GM18511 (cell line): Measurements from ENCODE around the gene ZNF574.
"Not testable (repeated sequence)": the region's sequence is repeated elsewhere in the genome, so short reads cannot be mapped to it uniquely, and the experiment has no call there.

Experiments used
- ATAC-seq: cut with Tn5 transposase; IDR thresholded peaks from one replicate; pipeline ENCODE4 v1.9.1; 2021; ENCODE audit warnings: mild to moderate bottlenecking, moderate library complexity; ENCODE audit not compliant: unreplicated experiment

Gene ZNF574

GRCh38 chr19:42075616-42076379 is at the start of gene ZNF574:
Gene ZNF574, plus strand, starts transcription at chr19:42076166. Its CDS starts 2,441 bp downstream, at chr19:42078607.
- ATAC-seq, result peak; percentile 94

- ATAC-seq, result no peak
These were observed 47.4 kb upstream of the ZNF574 start for GRCh38 chr19:42028304-42029216.

GRCh38 chr19:42030645-42031440 is 45.1 kb upstream of the ZNF574 start:
- no peak for ATAC-seq

GRCh38 chr19:42032431-42032830 is 43.5 kb upstream of the ZNF574 start:
- ATAC-seq, result no peak

- no peak for ATAC-seq
These were observed 42.6 kb upstream of the ZNF574 start for GRCh38 chr19:42033413-42033812.

GRCh38 chr19:42034640-42035391 is 41.1 kb upstream of the ZNF574 start:
- ATAC-seq, result peak; percentile 51

GRCh38 chr19:42037649-42038048 is 38.3 kb upstream of the ZNF574 start:
- ATAC-seq, result no peak

GRCh38 chr19:42038666-42039065 is 37.3 kb upstream of the ZNF574 start:
- ATAC-seq, result no peak

- no peak for ATAC-seq
These were observed 35.9 kb upstream of the ZNF574 start for GRCh38 chr19:42040031-42040430.

GRCh38 chr19:42040491-42040890 is 35.5 kb upstream of the ZNF574 start:
- ATAC-seq, result not testable (repeated sequence)

GRCh38 chr19:42042455-42043170 is 33.4 kb upstream of the ZNF574 start:
- no peak for ATAC-seq

- ATAC-seq, result no peak
These were observed 30.4 kb upstream of the ZNF574 start for GRCh38 chr19:42045575-42045974.

GRCh38 chr19:42048992-42049391 is 27.0 kb upstream of the ZNF574 start:
- ATAC-seq, result no peak

- ATAC-seq, result no peak
These were observed 24.5 kb upstream of the ZNF574 start for GRCh38 chr19:42051166-42052115.

- ATAC-seq, result no peak
These were observed 23.6 kb upstream of the ZNF574 start for GRCh38 chr19:42052241-42052863.

- ATAC-seq, result no peak
These were observed 22.7 kb upstream of the ZNF574 start for GRCh38 chr19:42053037-42053935.

- ATAC-seq, result no peak
These were observed 21.8 kb upstream of the ZNF574 start for GRCh38 chr19:42054205-42054604.
